Stimulated activated naive CD8-positive, alpha-beta T cell treated with anti-CD3 and anti-CD28 coated beads, Interleukin-15, Interleukin-2, amounts not matched to agents 100 ng/mL and 50 ng/mL, for 24 hours (primary cell): ENCODE measurements around the gene PRTFDC1.
A peak's percentile ranks its signal among the peaks of the same experiment; 100 is the strongest.

ENCODE experiments used
- H3K27ac Mint-ChIP-seq: one replicate; pipeline ENCODE4 v1.8.0; 2021; ENCODE audit warnings: mild to moderate bottlenecking, mixed read lengths
- H3K27me3 Mint-ChIP-seq: one replicate; pipeline ENCODE4 v1.8.0; 2021; ENCODE audit warnings: mixed read lengths
- H3K36me3 Mint-ChIP-seq: one replicate; pipeline ENCODE4 v1.8.0; 2021; ENCODE audit warnings: low read depth, mixed read lengths
- H3K4me1 Mint-ChIP-seq: one replicate; pipeline ENCODE4 v1.8.0; 2021; ENCODE audit warnings: low read depth, mixed read lengths
- H3K4me3 Mint-ChIP-seq: one replicate; pipeline ENCODE4 v1.8.0; 2021; ENCODE audit warnings: mild to moderate bottlenecking, mixed read lengths
- H3K9me3 Mint-ChIP-seq: one replicate; pipeline ENCODE4 v1.8.0; 2021; ENCODE audit warnings: mixed read lengths

The PRTFDC1 gene

GRCh38 chr10:24889639-24890038, 62.8 kb downstream of the PRTFDC1 start:
- no peak overlapping the region for H3K27ac Mint-ChIP-seq
- H3K4me3 Mint-ChIP-seq, result no peak overlapping the region
- H3K27me3 Mint-ChIP-seq, result no peaks in the 10 kb centered on the region
- peaks cover 8% of the 10 kb centered on the region for H3K36me3 Mint-ChIP-seq
- H3K9me3 Mint-ChIP-seq, result peaks cover 10% of the 10 kb centered on the region
- peaks cover 58% of the 10 kb centered on the region for H3K4me1 Mint-ChIP-seq

GRCh38 chr10:24887855-24888231, 64.6 kb downstream of the PRTFDC1 start:
- Mint-ChIP-seq H3K9me3 (peaks cover 10% of the 10 kb centered on the region), H3K4me3 (peak overlapping the region; percentile 73), H3K4me1 (peaks cover 60% of the 10 kb centered on the region), H3K36me3 (peaks cover 8% of the 10 kb centered on the region), H3K27me3 (no peaks in the 10 kb centered on the region), H3K27ac (peak overlapping the region; percentile 88)

DNA sequence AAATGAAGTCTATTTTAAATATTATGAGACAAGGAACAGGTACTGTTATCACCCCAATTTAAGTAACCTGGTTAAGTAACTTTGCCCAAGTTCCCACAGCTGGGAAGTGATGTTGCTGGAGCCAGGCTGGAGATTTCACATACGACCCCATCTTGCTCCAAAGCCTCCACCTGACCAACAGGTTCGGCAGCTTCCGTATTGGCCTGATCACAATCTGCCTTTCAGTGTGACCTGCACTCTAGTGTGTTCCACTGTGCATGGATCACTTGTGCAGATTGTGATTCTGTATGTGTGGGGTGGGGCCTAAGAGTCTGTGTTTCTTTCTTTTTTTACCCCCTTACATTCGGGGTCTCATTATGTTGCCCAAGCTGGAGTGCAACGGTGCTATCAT, 66.1 kb downstream of the PRTFDC1 start:
- Mint-ChIP-seq H3K27ac (no peak overlapping the region), H3K4me3 (no peak overlapping the region), H3K36me3 (peaks cover 8% of the 10 kb centered on the region), H3K9me3 (peaks cover 10% of the 10 kb centered on the region), H3K4me1 (peaks cover 71% of the 10 kb centered on the region), H3K27me3 (no peaks in the 10 kb centered on the region)

GRCh38 chr10:24885551-24886289, 66.7 kb downstream of the PRTFDC1 start:
- Mint-ChIP-seq H3K4me3 (no peak overlapping the region), H3K27me3 (no peaks in the 10 kb centered on the region)

DNA sequence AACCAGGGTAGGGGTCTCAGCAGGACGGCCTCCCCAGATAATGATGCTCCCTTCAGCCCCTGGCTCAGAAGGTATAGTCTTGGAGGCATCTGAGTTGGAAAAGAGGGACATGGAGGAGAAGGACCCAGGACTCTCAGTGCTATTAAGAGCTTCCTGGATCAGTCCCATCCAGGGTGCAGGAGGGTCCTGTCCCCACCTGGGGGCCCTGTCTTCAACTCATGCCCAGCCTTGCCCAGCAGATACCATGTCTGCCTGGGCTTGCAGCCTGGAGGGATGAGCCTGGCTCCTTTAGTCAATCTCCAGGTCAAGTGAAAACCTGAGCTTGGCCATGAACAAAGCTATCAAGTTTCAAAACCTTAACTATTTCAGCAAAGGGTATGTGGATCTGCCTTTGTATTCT, 67.6 kb downstream of the PRTFDC1 start:
- no peaks in the 10 kb centered on the region for H3K27me3 Mint-ChIP-seq
- no peak overlapping the region for H3K4me3 Mint-ChIP-seq
- peaks cover 8% of the 10 kb centered on the region for H3K36me3 Mint-ChIP-seq
- H3K4me1 Mint-ChIP-seq, result peaks cover 72% of the 10 kb centered on the region
- H3K27ac Mint-ChIP-seq, result peak overlapping the region; percentile 53
- peaks cover 10% of the 10 kb centered on the region for H3K9me3 Mint-ChIP-seq

More at GRCh38 chr10:24885551-24886289, 66.7 kb downstream of the PRTFDC1 start:
- Mint-ChIP-seq H3K27ac (no peak overlapping the region), H3K36me3 (peaks cover 8% of the 10 kb centered on the region), H3K4me1 (peaks cover 76% of the 10 kb centered on the region), H3K9me3 (peaks cover 10% of the 10 kb centered on the region)

DNA sequence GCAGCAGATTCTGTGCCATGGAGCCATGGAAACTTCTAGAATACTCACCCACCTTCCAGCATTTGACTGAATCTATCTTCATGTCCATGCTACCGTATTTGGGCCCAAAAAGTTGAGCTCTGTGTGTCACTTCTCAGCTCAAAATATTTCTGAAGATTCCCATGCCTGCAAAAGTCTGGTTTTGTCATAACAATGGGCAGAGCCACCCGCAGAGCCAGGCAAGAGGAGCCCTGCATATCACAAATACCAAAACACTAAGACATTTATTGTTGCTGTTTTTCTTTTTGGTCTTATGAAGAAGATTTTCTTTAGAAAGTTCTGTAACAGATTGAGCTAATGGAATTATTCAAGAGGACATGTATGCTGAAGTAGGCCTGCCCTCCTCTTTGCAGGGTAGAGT, 68.1 kb downstream of the PRTFDC1 start:
- peak overlapping the region; percentile 53 for H3K27ac Mint-ChIP-seq
- no peak overlapping the region for H3K4me3 Mint-ChIP-seq
- peaks cover 8% of the 10 kb centered on the region for H3K36me3 Mint-ChIP-seq
- H3K27me3 Mint-ChIP-seq, result no peaks in the 10 kb centered on the region
- peaks cover 10% of the 10 kb centered on the region for H3K9me3 Mint-ChIP-seq
- H3K4me1 Mint-ChIP-seq, result peaks cover 67% of the 10 kb centered on the region

- Mint-ChIP-seq H3K4me1 (peaks cover 56% of the 10 kb centered on the region), H3K4me3 (no peak overlapping the region), H3K27ac (peak overlapping the region; percentile 83), H3K27me3 (no peaks in the 10 kb centered on the region), H3K9me3 (peaks cover 10% of the 10 kb centered on the region), H3K36me3 (peaks cover 8% of the 10 kb centered on the region)
These were observed 69.2 kb downstream of the PRTFDC1 start for GRCh38 chr10:24883176-24883575.

- peaks cover 2% of the 10 kb centered on the region for H3K36me3 Mint-ChIP-seq
- peaks cover 45% of the 10 kb centered on the region for H3K4me1 Mint-ChIP-seq
- H3K9me3 Mint-ChIP-seq, result peaks cover 4% of the 10 kb centered on the region
- H3K27me3 Mint-ChIP-seq, result no peaks in the 10 kb centered on the region
- peak overlapping the region; percentile 83 for H3K27ac Mint-ChIP-seq
- H3K4me3 Mint-ChIP-seq, result peak overlapping the region; percentile 62
These were observed 70.2 kb downstream of the PRTFDC1 start for GRCh38 chr10:24882047-24882698.

DNA sequence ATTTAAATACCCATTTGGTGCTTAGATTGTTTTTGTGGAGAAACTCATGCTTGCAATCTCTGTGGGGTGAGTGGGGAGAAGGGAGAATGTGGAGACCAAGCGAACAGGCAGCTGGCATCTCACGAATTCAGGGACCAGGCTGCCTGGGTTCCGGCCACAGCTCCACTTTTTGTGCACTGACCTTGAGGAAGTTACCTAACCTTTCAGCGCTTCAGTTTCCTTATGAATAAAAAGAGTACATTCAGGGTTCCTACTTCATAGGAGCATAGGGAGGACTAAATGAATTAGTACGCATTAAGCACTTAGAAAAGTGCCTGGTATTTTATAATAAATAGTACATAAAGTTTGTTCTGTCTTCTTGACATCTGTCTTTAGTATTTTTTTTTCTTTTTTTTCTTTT, 72.5 kb downstream of the PRTFDC1 start:
- peaks cover 33% of the 10 kb centered on the region for H3K4me1 Mint-ChIP-seq
- H3K36me3 Mint-ChIP-seq, result peaks cover 7% of the 10 kb centered on the region
- H3K27me3 Mint-ChIP-seq, result no peaks in the 10 kb centered on the region
- no peak overlapping the region for H3K27ac Mint-ChIP-seq
- peaks cover 6% of the 10 kb centered on the region for H3K9me3 Mint-ChIP-seq
- H3K4me3 Mint-ChIP-seq, result no peak overlapping the region

DNA sequence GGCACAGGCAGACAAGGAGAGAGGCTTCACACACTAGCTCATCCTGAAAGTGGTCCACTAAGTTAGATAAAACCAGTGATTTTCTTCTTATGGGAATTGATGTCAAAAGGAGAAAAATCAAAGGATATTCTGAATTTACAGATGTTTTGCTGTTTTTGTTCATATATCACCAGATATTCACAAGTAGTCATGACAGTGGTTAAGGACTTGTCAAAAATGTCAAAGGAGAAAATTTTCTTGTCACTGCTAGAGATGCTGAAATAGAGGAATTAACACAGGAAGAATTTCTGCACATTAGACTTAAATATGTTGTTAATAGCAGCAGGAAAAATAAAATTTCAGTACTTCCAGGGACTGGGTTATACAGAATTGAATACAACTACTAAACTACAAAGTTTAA, 78.3 kb downstream of the PRTFDC1 start:
- Mint-ChIP-seq H3K27ac (no peak overlapping the region), H3K4me3 (no peak overlapping the region), H3K4me1 (peaks cover 6% of the 10 kb centered on the region), H3K27me3 (no peaks in the 10 kb centered on the region), H3K36me3 (peaks cover 12% of the 10 kb centered on the region), H3K9me3 (peaks cover 12% of the 10 kb centered on the region)

DNA sequence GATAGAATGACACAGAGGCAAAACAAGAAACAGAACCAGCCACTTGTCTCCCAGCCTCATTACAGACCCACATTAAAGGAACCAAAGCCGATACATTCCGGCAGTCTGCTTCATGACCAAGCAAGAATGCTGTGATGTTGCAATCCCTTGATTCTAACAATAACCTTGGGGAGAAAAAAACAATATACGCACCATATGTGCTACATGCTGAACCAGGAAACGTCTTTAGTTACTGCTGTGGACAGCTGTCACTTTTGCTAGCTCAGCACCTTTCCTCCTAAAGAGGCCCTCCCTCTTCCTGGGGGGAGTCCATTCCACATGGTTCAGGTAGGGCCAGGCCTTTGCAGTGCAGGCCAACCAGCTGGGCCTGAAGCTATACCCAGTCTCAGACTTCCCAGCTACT, 79.1 kb downstream of the PRTFDC1 start:
- Mint-ChIP-seq H3K4me1 (peaks cover 6% of the 10 kb centered on the region), H3K4me3 (no peak overlapping the region), H3K27ac (no peak overlapping the region)

DNA sequence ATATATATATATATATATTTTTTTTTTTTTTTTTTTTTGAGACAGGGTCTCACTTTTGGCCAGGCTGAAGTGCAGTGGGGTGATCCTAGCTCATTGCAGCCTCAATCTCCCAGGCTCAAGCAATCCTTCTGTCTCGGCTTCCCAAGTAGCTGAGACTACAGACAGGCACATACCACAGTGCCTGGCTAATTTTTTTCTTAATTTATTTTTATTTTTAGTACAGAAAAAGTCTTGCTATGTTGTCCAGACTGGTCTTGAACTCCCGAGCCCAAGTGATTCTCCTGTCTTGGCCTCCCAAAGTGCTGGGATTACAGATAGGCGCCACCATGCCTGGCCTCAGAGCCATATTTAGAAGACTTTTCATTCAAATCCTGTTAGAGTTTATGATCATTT, 79.6 kb downstream of the PRTFDC1 start:
- Mint-ChIP-seq H3K9me3 (peaks cover 12% of the 10 kb centered on the region), H3K4me1 (peaks cover 6% of the 10 kb centered on the region), H3K36me3 (peaks cover 12% of the 10 kb centered on the region), H3K4me3 (no peak overlapping the region), H3K27ac (no peak overlapping the region), H3K27me3 (no peaks in the 10 kb centered on the region)

More for the DNA sequence above, 79.1 kb downstream of the PRTFDC1 start:
- peaks cover 12% of the 10 kb centered on the region for H3K9me3 Mint-ChIP-seq
- H3K36me3 Mint-ChIP-seq, result peaks cover 12% of the 10 kb centered on the region
- no peaks in the 10 kb centered on the region for H3K27me3 Mint-ChIP-seq

GRCh38 chr10:24872049-24872789, 80.2 kb downstream of the PRTFDC1 start:
- Mint-ChIP-seq H3K27me3 (no peaks in the 10 kb centered on the region), H3K9me3 (peaks cover 12% of the 10 kb centered on the region), H3K27ac (no peak overlapping the region), H3K36me3 (peaks cover 12% of the 10 kb centered on the region), H3K4me1 (peaks cover 10% of the 10 kb centered on the region), H3K4me3 (no peak overlapping the region)

- peaks cover 18% of the 10 kb centered on the region for H3K4me1 Mint-ChIP-seq
- H3K4me3 Mint-ChIP-seq, result no peak overlapping the region
- peaks cover 12% of the 10 kb centered on the region for H3K9me3 Mint-ChIP-seq
- no peaks in the 10 kb centered on the region for H3K27me3 Mint-ChIP-seq
- peaks cover 12% of the 10 kb centered on the region for H3K36me3 Mint-ChIP-seq
- no peak overlapping the region for H3K27ac Mint-ChIP-seq
These were observed 81.1 kb downstream of the PRTFDC1 start for GRCh38 chr10:24871011-24871935.
